SJSA1 (cell line): ENCODE measurements around the gene ZDHHC24. TPM values are rescaled to one million over a fixed set of nuclear protein-coding genes. Genes with fewer than 3 reads are reported as not detected.

ENCODE experiments used
- DNase-seq, 2 experiments: peaks; one replicate each; pipeline ENCODE4 v3.0.0-alpha.2; 2015 to 2020; ENCODE audit warnings: low spot score in 2 of 2, low read depth in 1 of 2
- H3K27ac ChIP-seq: fragments of 250-450 bp; sonication (Bioruptor Pico); 2 replicates; pipeline ENCODE4 v1.5.1; 2020; ENCODE audit warnings: mild to moderate bottlenecking, moderate library complexity
- H3K27me3 ChIP-seq: fragments of 250-450 bp; sonication (Bioruptor Pico); replicated peaks from 2 replicates; pipeline ENCODE4 v1.5.1; 2020; ENCODE audit warnings: mild to moderate bottlenecking, moderate library complexity
- H3K36me3 ChIP-seq: fragments of 250-450 bp; sonication (Bioruptor Pico); 2 replicates; pipeline ENCODE4 v1.5.1; 2020; ENCODE audit warnings: mild to moderate bottlenecking
- H3K4me1 ChIP-seq: fragments of 250-450 bp; sonication (Bioruptor Pico); replicated peaks from 2 replicates; pipeline ENCODE4 v1.6.1; 2021; ENCODE audit warnings: mild to moderate bottlenecking
- H3K4me3 ChIP-seq: fragments of 250-450 bp; sonication (Bioruptor Pico); 2 replicates; pipeline ENCODE4 v1.5.1; 2020; ENCODE audit warnings: mild to moderate bottlenecking
- H3K9me3 ChIP-seq: fragments of 250-450 bp; sonication (Bioruptor Pico); replicated peaks from 2 replicates; pipeline ENCODE4 v1.5.1; 2020; ENCODE audit warnings: mild to moderate bottlenecking
- total RNA-seq: library from RNA; depleted of rRNA; stranded (reverse); fragments of >200 nt; shearing (Covaris generic); gene quantifications from 2 replicates; pipeline ENCODE4 v1.2.3, GENCODE V29; 2014

ZDHHC24 gene
- total RNA-seq, 1 experiment from 2014 or later: 17.9 TPM

- no peaks in the 10 kb centered on the region for H3K27me3 ChIP-seq
- 0 out of 2 replicates have a peak, but pooled peaks cover 3% of the 10 kb centered on the region for H3K36me3 ChIP-seq
- H3K4me1 ChIP-seq: no peaks in the 10 kb centered on the region
- H3K4me3 ChIP-seq: no peak overlapping the region
- H3K27ac ChIP-seq: no peak overlapping the region
- no peaks in the 10 kb centered on the region for H3K9me3 ChIP-seq
- DNase-seq: no peak
Observed at GRCh38 chr11:66529069-66529468, 16.8 kb downstream of the ZDHHC24 start.

DNA sequence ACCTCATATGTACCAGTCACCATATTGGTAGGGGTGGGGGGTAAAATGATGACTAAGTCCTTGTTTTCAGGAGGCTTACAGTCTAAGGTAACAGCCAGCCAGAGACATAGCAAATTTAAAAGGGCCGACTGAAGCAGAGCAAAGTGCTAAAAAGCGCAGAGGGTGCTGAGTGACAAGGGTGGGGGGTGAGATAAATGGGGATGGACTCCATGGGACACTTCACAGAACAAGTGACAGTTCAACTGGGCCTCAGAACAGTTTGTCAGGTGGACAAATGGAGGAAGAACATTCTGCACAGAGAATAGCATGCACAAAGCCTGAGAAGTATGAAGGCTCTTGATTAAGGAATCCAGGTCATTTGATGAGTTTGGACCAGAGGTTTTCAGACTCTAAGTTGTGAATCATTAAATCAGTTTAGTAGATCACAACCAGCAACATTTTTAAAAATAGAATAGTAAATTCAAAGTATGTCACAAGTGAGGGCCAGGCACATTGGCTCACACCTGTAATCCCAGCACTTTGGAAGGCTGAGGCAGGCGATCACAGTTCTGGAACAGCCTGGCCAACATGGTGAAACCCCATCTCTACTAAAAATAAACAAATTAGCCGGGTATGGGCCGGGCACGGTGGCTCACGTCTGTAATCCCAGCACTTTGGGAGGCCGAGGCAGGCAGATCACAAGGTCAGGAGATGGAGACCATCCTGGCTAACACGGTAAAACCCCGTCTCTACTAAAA, 21.4 kb downstream of the ZDHHC24 start:
- Histone ChIP-seq H3K9me3 (no peaks in the 10 kb centered on the region), H3K36me3 (peaks cover 33% of the 10 kb centered on the region)
- no peak for DNase-seq

DNA sequence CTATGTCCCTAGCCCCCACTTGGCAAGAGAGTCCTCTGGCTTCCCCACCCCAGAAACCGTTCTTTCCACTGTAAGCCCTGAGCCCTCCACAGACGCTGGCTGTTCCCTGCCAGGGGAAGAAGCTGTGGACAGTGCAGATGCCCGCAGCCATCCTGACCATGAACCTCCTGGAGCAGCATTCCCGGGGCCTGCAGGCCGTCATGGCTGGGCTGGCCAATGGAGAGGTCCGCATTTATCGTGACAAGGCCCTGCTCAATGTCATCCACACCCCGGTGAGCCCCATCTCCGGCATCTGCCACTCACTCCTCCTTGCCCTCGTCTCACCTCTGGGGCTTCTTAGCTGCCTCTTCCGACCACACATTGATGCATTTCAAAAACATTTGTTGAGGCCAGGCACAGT, 22.2 kb downstream of the ZDHHC24 start:
- Histone ChIP-seq H3K27me3 (no peaks in the 10 kb centered on the region), H3K27ac (no peak overlapping the region), H3K4me1 (no peaks in the 10 kb centered on the region), H3K9me3 (no peaks in the 10 kb centered on the region), H3K4me3 (no peak overlapping the region), H3K36me3 (peaks cover 39% of the 10 kb centered on the region)
- DNase-seq: no peak

More for the DNA sequence above, 21.4 kb downstream of the ZDHHC24 start:
- Histone ChIP-seq H3K4me1 (no peaks in the 10 kb centered on the region), H3K27me3 (no peaks in the 10 kb centered on the region), H3K4me3 (no peak overlapping the region), H3K27ac (no peak overlapping the region)

GRCh38 chr11:66510990-66511339, 34.9 kb downstream of the ZDHHC24 start:
- H3K4me3 ChIP-seq: peak overlapping the region; percentile 65
- DNase-seq: no peak
- H3K36me3 ChIP-seq: peaks cover 19% of the 10 kb centered on the region
- H3K27ac ChIP-seq: 0 out of 2 replicates have a peak overlapping the region, but pooled peaks have one; percentile 9
- H3K9me3 ChIP-seq: no peaks in the 10 kb centered on the region
- H3K4me1 ChIP-seq: peaks cover 11% of the 10 kb centered on the region
- H3K27me3 ChIP-seq: no peaks in the 10 kb centered on the region

GRCh38 chr11:66510271-66510989, 35.4 kb downstream of the ZDHHC24 start, which contains the start of gene BBS1:
BBS1 (plus strand) TSS chr11:66510635; CDS start chr11:66510660, 25 bp downstream.
- H3K4me1 ChIP-seq: peaks cover 11% of the 10 kb centered on the region
- DNase-seq: peak; percentile 90 to 93
- peak within 1 kb of the TSS; percentile 9; the same call in 1 of the 2 replicates for H3K27ac ChIP-seq
- H3K36me3 ChIP-seq: peaks cover 21% of the 10 kb centered on the region
- no peaks in the 10 kb centered on the region for H3K27me3 ChIP-seq
- no peaks in the 10 kb centered on the region for H3K9me3 ChIP-seq
- peak within 1 kb of the TSS; percentile 65 for H3K4me3 ChIP-seq

GRCh38 chr11:66509131-66509561, 36.7 kb downstream of the ZDHHC24 start:
- Histone ChIP-seq H3K9me3 (no peaks in the 10 kb centered on the region), H3K36me3 (peaks cover 28% of the 10 kb centered on the region), H3K27me3 (no peaks in the 10 kb centered on the region), H3K4me3 (no peak overlapping the region), H3K4me1 (peaks cover 11% of the 10 kb centered on the region), H3K27ac (no peak overlapping the region)
- DNase-seq: no peak

GRCh38 chr11:66505276-66505816, 40.5 kb downstream of the ZDHHC24 start:
- peaks cover 31% of the 10 kb centered on the region for H3K36me3 ChIP-seq
- no peaks in the 10 kb centered on the region for H3K27me3 ChIP-seq
- H3K27ac ChIP-seq: no peak overlapping the region
- H3K4me1 ChIP-seq: peaks cover 3% of the 10 kb centered on the region
- H3K9me3 ChIP-seq: no peaks in the 10 kb centered on the region
- no peak for DNase-seq
- H3K4me3 ChIP-seq: no peak overlapping the region

GRCh38 chr11:66498506-66498905, 47.3 kb downstream of the ZDHHC24 start:
- no peak overlapping the region for H3K27ac ChIP-seq
- no peaks in the 10 kb centered on the region for H3K9me3 ChIP-seq
- no peaks in the 10 kb centered on the region for H3K4me1 ChIP-seq
- no peak overlapping the region for H3K4me3 ChIP-seq
- H3K36me3 ChIP-seq: peaks cover 70% of the 10 kb centered on the region
- DNase-seq: no peak
- H3K27me3 ChIP-seq: no peaks in the 10 kb centered on the region

- no peaks in the 10 kb centered on the region for H3K4me1 ChIP-seq
- peaks cover 80% of the 10 kb centered on the region for H3K36me3 ChIP-seq
- no peak overlapping the region for H3K27ac ChIP-seq
- no peak overlapping the region for H3K4me3 ChIP-seq
- H3K9me3 ChIP-seq: no peaks in the 10 kb centered on the region
- no peak for DNase-seq
- no peaks in the 10 kb centered on the region for H3K27me3 ChIP-seq
Observed at GRCh38 chr11:66497206-66497605, 48.6 kb downstream of the ZDHHC24 start.

- Histone ChIP-seq H3K4me3 (no peak overlapping the region), H3K27me3 (no peaks in the 10 kb centered on the region), H3K36me3 (peaks cover 92% of the 10 kb centered on the region), H3K27ac (no peak overlapping the region), H3K4me1 (no peaks in the 10 kb centered on the region), H3K9me3 (no peaks in the 10 kb centered on the region)
- no peak for DNase-seq
Observed at GRCh38 chr11:66495401-66495854, 50.4 kb downstream of the ZDHHC24 start.

- Histone ChIP-seq H3K27me3 (no peaks in the 10 kb centered on the region), H3K4me3 (no peak overlapping the region), H3K4me1 (no peaks in the 10 kb centered on the region), H3K36me3 (peaks cover 88% of the 10 kb centered on the region), H3K27ac (no peak overlapping the region), H3K9me3 (no peaks in the 10 kb centered on the region)
- no peak for DNase-seq
Observed at GRCh38 chr11:66494935-66495334, 50.9 kb downstream of the ZDHHC24 start.

GRCh38 chr11:66494458-66494857, 51.4 kb downstream of the ZDHHC24 start:
- no peak overlapping the region for H3K4me3 ChIP-seq
- H3K27me3 ChIP-seq: no peaks in the 10 kb centered on the region
- H3K27ac ChIP-seq: no peak overlapping the region
- H3K4me1 ChIP-seq: no peaks in the 10 kb centered on the region
- no peak for DNase-seq
- H3K36me3 ChIP-seq: peaks cover 83% of the 10 kb centered on the region
- no peaks in the 10 kb centered on the region for H3K9me3 ChIP-seq

- Histone ChIP-seq H3K4me3 (no peak overlapping the region), H3K36me3 (peaks cover 83% of the 10 kb centered on the region), H3K27me3 (no peaks in the 10 kb centered on the region), H3K27ac (no peak overlapping the region), H3K9me3 (no peaks in the 10 kb centered on the region), H3K4me1 (no peaks in the 10 kb centered on the region)
- no peak for DNase-seq
Observed at GRCh38 chr11:66493130-66493529, 52.7 kb downstream of the ZDHHC24 start.
